ENCODE data around the gene ABHD4.
"Not testable (repeated sequence)": the region's sequence is repeated elsewhere in the genome, so short reads cannot be mapped to it uniquely, and the experiment has no call there.

Gene ABHD4

GRCh38 chr14:22589096-22589839, 8.8 kb upstream of the ABHD4 start, which contains the start of gene DAD1:
Gene DAD1 (minus strand): TSS chr14:22589224. CDS start chr14:22589157, 67 bp downstream.
- DNase-seq (ENCODE audit: low read depth), result peak; percentile 99

DNA sequence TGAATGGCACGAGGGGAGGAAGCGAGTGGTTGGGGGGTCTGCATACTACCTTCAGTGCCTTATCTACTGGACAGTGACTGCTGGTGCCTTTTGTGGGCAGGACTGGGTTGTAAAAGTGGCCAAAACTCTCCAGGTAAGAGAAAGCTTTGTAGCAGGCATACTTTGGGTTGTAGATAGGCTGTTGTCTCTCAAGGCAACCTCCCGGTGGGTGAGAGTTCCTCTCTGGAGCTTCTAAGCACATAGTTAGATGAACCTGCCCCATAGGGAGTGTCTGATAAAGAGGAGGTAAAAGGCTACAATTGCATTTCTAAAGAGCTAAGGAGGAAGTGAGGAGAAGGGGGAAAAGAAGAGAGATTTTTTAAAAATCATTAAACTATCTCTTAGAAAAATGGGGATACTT, 4.9 kb upstream of the ABHD4 start:
- no peak for DNase-seq (ENCODE audit: low read depth)

DNA sequence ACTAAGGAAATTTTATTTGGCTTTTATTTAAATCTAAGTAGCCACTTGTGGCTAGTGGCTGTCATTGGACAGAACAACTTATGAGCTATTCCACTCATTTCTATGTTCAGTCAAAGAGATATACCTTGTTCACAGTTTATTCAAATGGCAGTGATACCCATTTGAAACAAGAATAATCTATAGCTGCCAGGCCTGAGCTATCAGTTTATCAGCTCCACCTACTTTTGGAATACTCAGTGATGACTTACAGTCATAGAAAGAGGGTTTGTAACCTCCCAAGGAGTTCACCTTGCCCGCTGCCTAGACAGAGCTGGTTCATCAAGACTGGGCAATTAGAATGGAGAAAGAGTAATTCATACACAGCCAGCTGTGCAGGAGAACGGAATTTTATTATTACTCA, 4.5 kb upstream of the ABHD4 start:
- no peak for DNase-seq (ENCODE audit: low read depth)

DNA sequence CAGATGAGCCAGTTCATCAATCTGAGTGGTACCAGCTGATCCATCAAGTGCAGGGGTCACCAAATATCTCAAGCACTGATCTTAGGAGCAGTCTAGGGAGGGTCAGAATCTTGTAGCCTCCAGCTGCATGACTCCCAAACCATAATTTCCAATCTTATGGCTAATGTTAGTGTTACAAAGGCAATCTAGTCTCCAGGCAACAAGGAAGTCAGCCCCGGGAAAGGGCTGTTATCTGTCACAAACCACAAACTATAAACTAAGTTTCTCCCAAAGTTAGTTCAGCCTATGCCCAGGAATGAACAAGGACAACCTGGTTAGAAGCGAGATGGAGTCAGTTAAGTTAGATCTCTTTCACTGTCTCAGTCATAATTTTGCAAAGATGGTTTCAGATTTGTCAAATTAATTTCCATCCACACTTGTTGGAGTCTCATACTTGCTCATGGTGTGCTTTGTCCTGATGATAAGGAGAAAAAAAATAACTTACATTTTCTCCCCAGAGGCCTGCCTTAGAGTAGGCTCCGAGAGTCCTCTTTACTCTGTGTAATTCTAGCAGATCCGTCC, 3.9 kb upstream of the ABHD4 start:
- DNase-seq (ENCODE audit: low read depth), result no peak

DNA sequence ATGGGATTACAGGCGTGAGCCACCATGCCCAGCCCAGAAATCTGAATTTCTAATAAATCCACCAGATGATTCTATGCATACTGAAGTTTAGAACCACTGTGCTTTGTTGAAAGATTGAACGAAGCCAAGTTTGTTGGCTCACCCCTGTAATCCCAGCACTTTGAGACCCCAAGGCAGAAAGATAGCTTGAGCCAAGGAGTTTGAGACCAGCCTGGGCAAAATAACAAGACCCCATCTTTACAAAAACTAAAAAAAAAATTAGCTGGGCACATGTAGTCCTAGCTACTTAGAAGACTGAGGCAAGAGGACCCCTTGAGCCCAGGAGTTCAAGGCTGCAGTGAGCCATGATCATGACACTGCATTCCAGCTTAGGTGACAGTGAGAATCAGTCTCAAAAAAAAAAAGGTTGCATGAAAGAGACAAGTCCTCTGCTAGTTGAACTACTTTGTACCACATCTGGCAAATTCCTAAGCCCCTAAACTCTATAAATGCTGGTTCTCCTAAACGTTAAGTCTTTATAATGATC, 1.7 kb upstream of the ABHD4 start:
- no peak for DNase-seq (ENCODE audit: low read depth)

DNA sequence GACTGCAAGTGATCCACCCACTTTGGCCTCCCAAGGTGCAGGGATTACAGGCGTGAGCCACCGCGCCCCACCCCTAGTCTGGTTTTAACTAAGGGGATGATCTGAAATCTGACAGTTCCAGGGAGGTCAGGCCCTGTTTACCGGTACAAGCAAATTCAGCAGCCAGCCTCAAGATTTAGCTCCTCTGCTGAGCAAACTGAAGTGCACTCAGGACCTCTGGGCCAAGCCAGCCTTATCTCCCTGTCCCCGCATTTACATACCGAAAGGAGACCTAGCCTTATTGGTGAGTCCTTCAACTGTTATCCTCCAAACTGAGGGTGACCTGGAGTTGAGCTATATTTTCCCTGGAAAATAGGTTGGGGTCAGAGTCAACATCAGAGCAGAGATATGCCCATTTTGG, 835 bp upstream of the ABHD4 start:
- no peak for DNase-seq (ENCODE audit: low read depth)

GRCh38 chr14:22597771-22598098, 365 bp upstream of the ABHD4 start:
- DNase-seq (ENCODE audit: low read depth), result no peak

DNA sequence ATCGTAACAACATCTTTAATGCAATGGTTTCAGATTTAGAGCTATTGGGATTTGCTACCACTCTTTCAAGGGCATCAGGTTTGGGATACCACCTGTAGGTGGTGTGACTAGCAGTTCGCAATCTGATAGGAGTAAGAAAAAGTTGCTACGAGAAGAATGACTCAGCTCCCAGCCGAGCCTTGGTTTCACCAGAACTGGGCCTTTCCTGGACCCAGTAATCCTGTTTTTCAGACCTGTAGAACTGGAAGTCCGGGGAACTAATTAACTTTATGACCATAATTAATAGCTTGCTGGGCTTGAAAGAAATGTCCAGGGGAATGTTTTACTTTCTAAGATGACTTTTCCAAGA, 770 bp downstream of the ABHD4 start:
- DNase-seq (ENCODE audit: low read depth), result no peak

GRCh38 chr14:22599349-22599748, 1.2 kb downstream of the ABHD4 start:
- no peak for DNase-seq (ENCODE audit: low read depth)

GRCh38 chr14:22600027-22600426, 1.9 kb downstream of the ABHD4 start:
- no peak for DNase-seq (ENCODE audit: low read depth)

- no peak for DNase-seq (ENCODE audit: low read depth)
Observed at GRCh38 chr14:22601456-22601855, 3.4 kb downstream of the ABHD4 start.

DNA sequence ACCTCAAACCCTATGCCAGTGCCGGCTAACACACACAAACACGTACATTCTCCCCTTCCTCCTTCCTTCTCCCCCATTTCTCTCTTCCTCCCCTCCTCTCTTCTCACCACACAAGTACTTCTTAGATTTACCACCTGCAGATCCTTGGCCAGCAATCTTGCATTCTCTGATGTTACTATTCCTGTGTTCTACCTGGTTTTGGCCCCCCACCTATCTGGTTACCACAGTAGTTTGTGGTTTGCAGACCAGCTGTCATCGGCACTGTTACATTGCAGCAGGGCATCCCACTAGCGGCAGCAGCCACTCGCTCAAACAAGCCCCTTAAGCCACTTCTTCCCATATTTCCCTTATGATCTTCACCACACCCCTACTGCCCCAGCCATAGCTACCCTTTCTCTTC, 3.9 kb downstream of the ABHD4 start:
- DNase-seq (ENCODE audit: low read depth), result no peak

- DNase-seq (ENCODE audit: low read depth), result no peak
Observed at GRCh38 chr14:22602862-22603261, 4.8 kb downstream of the ABHD4 start.

DNA sequence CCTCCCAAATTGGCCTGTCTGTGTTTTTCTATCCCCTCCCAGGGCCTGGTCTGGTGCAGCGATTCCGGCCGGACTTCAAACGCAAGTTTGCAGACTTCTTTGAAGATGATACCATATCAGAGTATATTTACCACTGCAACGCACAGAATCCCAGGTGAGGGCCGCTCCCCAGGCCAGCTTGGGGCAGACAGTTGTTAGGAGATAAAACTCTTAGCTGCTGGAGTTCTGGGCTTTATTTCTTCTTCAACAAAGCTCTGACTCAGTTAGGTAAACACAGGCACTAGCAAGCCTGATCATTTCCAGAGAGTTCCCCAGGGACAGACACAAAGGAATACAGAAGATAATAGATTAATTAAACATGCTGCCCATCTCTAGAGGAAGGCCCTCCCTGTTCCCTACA, 8.3 kb downstream of the ABHD4 start:
- DNase-seq (ENCODE audit: low read depth), result no peak

DNA sequence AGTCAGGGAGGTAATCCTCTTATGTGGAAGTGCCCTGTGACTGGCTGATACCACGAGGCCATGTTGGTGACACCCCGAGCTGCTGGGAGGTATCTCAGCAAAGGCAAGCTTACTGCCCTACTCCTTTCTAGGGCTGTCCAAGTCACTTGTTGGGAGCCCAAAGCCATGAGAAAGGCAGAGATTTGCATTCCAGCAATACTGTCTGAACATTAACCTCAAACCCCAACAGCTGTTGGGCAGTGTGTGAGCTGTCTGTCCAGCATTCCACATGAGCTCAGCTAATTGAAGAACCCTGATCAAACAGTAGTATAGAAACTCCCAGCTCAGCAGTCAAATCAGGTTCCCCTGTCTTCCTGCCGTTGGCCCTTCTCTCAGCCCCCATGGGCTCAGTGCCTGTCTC, 9.2 kb downstream of the ABHD4 start:
- DNase-seq (ENCODE audit: low read depth), result no peak

GRCh38 chr14:22610931-22611330, 12.8 kb downstream of the ABHD4 start:
- no peak for DNase-seq (ENCODE audit: low read depth)

- no peak for DNase-seq (ENCODE audit: low read depth)
Observed at GRCh38 chr14:22613106-22613695, 15.1 kb downstream of the ABHD4 start.

- DNase-seq (ENCODE audit: low read depth), result no peak
Observed at GRCh38 chr14:22613736-22614239, 15.7 kb downstream of the ABHD4 start.

- no peak for DNase-seq (ENCODE audit: low read depth)
Observed at GRCh38 chr14:22614240-22614799, 16.2 kb downstream of the ABHD4 start.

DNA sequence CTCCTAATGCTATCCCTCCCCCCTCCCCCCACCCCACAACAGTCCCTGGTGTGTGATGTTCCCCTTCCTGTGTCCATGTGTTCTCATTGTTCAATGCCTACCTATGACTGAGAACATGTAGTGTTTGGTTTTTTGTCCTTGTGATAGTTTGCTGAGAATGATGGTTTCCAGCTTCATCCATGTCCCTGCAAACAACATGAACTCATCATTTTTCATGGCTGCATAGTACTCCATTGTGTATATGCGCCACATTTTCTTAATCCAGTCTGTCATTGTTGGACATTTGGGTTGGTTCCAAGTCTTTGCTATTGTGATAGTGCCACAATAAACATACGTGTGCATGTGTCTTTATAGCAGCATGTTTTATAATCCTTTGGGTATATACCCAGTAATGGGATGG, 17.7 kb downstream of the ABHD4 start:
- DNase-seq (ENCODE audit: low read depth), result not testable (repeated sequence)

DNA sequence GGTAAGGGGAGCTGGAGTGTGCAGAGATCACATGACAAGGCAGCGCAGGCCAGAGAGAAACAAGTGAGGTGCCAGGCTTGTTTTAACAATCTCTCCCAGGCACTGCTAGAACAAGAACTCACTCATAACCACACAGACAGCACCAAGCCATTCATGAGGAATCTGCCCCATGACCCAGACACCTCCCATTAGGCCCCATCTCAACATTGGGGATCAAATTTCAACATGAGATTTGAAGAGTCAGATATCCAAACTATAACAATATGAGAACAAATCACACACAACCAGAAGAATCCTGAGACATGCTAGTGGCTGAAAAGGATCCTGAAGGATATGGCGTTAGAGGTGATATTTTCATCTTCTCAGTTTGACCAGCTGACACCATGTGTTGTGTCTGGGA, 24.2 kb downstream of the ABHD4 start:
- no peak for DNase-seq (ENCODE audit: low read depth)

DNA sequence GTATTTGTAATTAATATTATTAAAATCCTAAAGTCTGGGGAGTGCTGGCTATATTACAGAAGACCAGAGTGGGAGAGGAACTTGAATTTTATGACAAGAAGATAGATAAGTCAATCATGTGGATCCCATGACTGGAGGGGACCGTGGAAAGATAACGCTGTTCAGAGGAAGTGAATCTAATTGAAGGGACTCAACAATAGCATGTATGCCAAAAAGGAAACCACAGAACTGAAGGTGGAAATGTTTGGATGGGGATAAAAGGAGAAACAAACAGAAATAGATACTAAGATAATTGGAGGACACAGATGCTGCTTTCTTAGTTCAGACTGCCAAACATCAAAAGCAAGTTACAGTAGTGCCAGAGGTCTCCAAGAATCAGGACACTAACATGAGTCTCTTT, 24.9 kb downstream of the ABHD4 start:
- no peak for DNase-seq (ENCODE audit: low read depth)

DNA sequence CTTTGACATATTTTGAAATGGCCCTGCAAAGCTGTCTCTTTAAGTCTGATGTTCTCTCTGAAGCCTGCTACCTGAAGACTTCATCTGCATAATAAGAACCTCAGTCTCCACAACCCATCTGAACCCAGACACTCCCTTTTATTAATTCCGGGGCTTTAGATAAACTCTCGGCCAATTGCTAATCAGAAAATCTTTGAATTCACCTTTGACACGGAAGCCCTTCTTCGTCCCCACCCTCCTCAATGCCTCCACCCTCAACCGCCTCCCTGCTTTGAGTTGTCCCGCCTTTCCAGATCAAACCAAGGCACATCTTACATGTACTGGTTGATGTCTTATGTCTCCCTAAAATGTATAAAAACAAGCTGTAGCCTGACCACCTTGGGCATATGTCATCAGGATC, 28.5 kb downstream of the ABHD4 start:
- DNase-seq (ENCODE audit: low read depth), result no peak
